ENCODE results near the gene MFN2. TPM values are rescaled to one million over a fixed set of nuclear protein-coding genes. Genes with fewer than 3 reads are reported as not detected.

The MFN2 gene
- total and polyA plus RNA-seq, 2 of the 8 experiments (the other 6 are each of a cell fraction or from before 2014, with no cell fraction given), result 34.0 to 62.5 TPM

- TF ChIP-seq HDAC2 (IDR thresholded peaks at IDR 0.05; ENCODE audit: borderline replicate concordance in 1 of 2, low read depth in 2 of 2, low read length in 2 of 2) (no peak), RXRA (IDR thresholded peaks at IDR 0.05; ENCODE audit: insufficient read depth, low read depth, low read length) (no peak), CHD7 (IDR thresholded peaks at IDR 0.05; ENCODE audit: insufficient replicate concordance, low read length) (no peak)
Observed at GRCh38 chr1:12007204-12007603, 27.0 kb downstream of the MFN2 start (continued).

All from H1 (cell line).